ENCODE data around the gene GLTPD2.
A peak's percentile ranks its signal among the peaks of the same experiment; 100 is the strongest.
"Not testable (repeated sequence)": the region's sequence is repeated elsewhere in the genome, so short reads cannot be mapped to it uniquely, and the experiment has no call there.

Gene GLTPD2

DNA sequence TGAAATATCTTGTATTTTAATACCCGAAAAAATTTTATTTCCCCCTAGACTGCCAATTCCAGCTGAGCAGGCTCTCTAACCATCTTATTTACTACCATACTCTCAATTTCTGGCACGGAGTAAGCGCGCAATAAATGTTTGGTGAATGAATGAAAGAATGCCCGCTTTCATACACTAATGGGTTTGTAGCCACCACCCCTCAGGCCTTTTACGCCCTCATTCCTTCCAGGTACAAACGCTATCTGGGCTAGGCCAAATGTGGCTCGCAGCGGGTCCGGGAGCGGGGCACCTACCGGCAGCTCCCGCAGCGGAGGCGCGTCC lies 17.7 kb downstream of the GLTPD2 start:
- no peak for DNase-seq (ENCODE audit: low read depth, low spot score)
- H3K4me3 ChIP-seq (ENCODE audit: low read length), result peak overlapping the region; percentile 64

DNA sequence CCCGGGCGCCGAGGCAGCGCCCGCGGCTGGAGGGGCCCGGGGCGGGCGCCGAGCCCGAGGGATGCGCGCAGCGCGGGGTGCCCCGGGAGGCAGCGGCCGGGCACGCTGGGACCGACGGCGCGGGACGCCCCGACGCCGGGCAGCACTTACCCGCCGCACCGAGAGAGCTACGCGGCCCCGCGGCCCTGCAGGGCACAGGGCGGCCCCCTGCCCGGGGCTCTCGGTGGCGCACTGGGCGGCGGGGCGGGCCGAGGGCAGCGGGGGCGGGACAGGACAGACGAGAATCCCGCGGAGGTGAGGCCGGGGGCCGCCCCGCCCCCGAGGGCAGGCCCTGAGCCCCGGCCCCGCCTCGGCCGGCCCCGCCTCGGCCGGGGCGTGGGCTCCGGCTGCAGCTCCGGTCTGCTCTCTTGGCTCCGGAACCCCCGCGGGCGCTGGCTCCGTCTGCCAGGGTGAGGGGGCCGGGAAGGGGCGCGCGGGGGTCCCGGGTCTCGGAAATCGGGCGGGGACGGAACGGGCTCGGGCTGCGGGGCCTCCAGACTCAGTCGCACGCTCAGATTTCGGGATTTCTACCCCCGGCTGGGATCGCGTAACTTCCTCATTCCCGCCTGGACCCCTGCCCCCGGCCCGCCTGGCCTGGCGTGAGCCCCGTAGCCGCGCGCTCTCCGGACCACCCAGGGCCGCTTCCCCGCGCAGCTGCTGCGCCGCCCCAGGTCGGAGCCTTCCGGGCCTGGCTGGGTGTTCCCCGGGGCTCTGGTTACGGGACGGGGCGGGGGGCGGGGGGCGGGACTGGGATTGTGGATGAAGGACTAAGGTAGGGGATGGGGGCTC lies 18.2 kb downstream of the GLTPD2 start, which contains the start of gene PLD2:
Gene PLD2 (plus strand): TSS at position 376 of the 828 bp plus-strand sequence. CDS start 621 bp downstream, outside the sequence.
- peak within 1 kb of the TSS; percentile 64 for H3K4me3 ChIP-seq (ENCODE audit: low read length)
- DNase-seq (ENCODE audit: low read depth, low spot score), result peak; percentile 64

DNA sequence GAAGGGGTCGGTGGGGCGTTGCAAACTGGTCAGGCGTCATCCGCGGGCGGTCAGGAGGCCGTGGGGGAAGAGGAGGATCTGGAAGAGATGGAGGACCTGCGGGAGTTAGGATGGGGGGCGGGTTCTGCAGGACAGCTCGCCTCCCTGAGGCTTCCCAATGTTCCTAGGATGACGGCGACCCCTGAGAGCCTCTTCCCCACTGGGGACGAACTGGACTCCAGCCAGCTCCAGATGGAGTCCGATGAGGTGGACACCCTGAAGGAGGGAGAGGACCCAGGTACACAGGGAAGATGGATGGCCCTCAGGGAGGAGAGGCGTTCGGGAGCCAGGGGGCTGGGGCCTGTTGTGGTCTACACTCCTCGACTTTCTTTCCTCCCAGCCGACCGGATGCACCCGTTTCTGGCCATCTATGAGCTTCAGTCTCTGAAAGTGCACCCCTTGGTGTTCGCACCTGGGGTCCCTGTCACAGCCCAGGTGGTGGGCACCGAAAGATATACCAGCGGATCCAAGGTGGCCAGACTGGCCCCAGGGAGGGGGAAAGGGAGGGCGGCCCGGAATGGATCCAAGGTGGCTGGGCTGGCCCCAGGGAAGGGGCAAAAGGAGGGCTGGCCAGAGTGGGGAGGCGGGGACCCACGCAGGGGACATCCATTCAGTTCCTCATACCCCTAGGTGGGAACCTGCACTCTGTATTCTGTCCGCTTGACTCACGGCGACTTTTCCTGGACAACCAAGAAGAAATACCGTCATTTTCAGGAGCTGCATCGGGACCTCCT lies 19.0 kb downstream of the GLTPD2 start:
- peak overlapping the region; percentile 59 for H3K4me3 ChIP-seq (ENCODE audit: low read length)
- no peak for DNase-seq (ENCODE audit: low read depth, low spot score)

DNA sequence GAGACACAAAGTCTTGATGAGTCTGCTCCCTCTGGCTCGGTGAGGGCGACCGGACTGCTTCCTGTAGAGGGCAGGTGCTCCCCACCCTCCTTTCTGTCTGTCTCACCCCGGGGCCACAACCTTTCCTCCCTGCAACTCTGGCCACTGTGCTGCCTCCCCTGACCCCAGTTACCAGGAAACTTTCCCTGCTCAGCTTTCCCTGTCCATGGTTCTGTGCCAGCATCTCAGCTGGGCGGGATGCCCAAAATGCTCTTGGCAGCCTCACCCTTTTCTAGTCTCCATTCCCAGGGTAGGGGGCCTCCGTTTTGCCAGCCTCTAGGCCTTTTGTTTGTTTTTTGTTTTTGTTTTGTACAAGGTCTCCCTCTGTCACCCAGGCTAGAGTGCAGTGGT lies 19.6 kb downstream of the GLTPD2 start:
- DNase-seq (ENCODE audit: low read depth, low spot score), result no peak

DNA sequence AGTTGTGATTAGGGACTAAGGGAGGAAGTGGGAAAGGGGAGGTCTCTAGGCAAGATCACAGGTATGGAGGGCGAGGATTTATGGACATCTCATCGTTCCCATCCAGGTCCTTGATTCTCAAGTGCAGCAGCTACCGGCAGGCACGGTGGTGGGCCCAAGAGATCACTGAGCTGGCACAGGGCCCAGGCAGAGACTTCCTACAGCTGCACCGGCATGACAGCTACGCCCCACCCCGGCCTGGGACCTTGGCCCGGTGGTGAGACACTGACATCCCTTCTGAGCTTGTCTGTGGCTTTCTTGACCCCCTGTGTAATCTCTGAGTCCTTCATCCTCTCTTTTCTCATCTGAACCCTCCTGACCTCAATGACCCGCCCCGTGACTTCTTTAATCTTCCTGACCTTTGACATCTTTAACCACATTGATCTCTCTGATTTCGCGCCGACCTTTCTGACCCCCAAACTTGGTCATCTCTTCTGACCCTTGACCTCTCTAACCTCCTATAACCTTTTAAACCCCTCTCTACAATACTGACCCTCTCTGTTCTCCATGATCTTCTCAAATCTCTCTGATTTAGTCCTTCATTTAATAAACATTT lies 22.0 kb downstream of the GLTPD2 start:
- H3K4me3 ChIP-seq (ENCODE audit: low read length), result no peak overlapping the region
- DNase-seq (ENCODE audit: low read depth, low spot score), result no peak

More for the DNA sequence above, 19.6 kb downstream of the GLTPD2 start:
- H3K4me3 ChIP-seq (ENCODE audit: low read length), result no peak overlapping the region

DNA sequence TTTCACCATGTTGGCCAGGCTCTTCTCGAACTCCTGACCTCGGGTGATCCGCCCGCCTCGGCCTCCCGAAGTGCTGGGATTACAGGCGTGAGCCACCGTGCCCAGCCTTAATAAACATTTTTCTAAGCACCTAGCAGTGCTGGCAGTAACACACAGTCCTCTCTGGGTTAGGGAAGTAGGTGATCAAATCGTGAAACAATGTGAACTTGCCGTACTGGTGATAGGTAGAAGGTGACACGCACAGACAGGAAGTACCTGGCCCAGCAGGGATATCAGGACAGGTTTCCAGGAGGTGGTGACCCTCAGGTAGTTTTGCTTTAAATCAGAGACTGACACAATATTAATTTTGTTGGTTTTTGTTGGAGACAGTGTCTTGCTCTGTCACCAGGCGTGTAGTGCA lies 22.7 kb downstream of the GLTPD2 start:
- DNase-seq (ENCODE audit: low read depth, low spot score), result no peak
- H3K4me3 ChIP-seq (ENCODE audit: low read length), result no peak overlapping the region

DNA sequence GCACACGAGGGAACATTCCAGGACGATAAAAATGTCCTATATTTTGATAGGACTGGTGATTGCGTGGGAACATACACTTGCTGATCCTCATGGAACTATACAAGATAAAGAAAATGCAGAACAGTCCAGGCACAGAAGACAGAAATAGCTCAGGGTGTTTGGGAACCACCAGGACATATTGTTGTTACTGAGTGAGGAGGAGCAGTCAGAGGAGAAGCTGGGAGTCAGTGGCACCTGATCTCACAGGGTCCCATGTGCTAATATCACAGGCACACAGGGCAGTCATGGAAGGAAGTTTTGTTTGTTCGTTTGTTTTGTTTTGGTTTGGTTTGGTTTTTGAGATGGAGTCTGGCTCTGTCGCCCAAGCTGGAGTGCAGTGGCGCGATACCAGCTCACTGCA lies 23.9 kb downstream of the GLTPD2 start:
- DNase-seq (ENCODE audit: low read depth, low spot score), result no peak

DNA sequence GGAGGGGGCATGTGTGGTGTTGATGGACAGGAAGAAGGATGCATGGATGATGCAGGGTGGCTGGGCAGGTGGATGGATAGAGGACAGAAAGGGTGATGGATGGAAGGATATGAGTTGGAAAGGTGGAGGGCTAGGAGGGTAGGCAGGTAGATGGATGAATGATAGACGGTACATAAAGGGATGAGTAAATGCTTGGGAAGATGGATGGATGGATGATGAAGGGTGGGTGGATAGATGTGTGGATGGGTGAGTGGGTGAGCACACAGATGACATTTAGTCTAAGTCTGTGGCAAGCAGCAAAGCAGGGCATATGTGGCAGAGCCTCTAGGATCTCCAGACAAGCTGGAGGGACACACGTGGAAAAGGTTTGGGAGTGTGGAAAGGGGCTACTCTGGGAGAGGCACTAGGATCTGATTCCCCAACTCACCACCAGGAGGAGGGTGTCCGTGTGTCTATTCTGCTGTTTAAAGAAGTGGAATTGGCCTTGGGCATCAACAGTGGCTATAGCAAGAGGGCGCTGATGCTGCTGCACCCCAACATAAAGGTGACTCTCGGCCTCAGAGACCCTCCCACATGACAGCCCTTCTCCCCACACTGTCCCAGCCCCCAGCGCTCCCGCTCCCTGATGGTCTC lies 26.4 kb downstream of the GLTPD2 start:
- no peak for DNase-seq (ENCODE audit: low read depth, low spot score)
- H3K4me3 ChIP-seq (ENCODE audit: low read length), result no peak overlapping the region

More for the DNA sequence above, 23.9 kb downstream of the GLTPD2 start:
- no peak overlapping the region for H3K4me3 ChIP-seq (ENCODE audit: low read length)

DNA sequence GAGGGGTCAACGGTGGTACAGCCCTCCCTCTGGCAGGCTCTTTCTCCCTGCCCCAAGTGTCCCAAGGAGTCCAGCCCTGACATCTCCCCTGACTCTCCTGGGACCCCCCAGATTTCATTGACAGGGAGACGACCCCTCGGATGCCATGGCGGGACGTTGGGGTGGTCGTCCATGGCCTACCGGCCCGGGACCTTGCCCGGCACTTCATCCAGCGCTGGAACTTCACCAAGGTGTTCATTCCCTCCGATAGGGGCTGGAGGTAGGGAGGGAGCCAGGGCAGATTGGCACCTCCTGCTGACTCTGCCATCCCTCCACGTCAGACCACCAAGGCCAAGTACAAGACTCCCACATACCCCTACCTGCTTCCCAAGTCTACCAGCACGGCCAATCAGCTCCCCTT lies 28.1 kb downstream of the GLTPD2 start:
- DNase-seq (ENCODE audit: low read depth, low spot score), result no peak
- H3K4me3 ChIP-seq (ENCODE audit: low read length), result no peak overlapping the region

DNA sequence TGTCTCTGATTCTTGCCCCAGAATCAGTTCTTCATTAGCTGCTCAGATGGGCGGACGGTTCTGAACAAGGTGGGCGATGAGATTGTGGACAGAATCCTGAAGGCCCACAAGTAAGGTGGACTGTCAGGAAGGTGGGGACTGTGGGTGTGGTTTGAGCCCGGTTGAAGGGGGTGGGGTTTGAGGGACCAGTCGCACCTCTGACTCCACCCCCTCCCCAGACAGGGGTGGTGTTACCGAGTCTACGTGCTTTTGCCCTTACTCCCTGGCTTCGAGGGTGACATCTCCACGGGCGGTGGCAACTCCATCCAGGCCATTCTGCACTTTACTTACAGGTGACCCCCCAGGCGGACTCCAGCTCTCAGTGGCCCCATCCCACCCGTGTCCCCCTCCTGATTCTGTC lies 29.5 kb downstream of the GLTPD2 start:
- no peak for DNase-seq (ENCODE audit: low read depth, low spot score)
- H3K4me3 ChIP-seq (ENCODE audit: low read length), result no peak overlapping the region

DNA sequence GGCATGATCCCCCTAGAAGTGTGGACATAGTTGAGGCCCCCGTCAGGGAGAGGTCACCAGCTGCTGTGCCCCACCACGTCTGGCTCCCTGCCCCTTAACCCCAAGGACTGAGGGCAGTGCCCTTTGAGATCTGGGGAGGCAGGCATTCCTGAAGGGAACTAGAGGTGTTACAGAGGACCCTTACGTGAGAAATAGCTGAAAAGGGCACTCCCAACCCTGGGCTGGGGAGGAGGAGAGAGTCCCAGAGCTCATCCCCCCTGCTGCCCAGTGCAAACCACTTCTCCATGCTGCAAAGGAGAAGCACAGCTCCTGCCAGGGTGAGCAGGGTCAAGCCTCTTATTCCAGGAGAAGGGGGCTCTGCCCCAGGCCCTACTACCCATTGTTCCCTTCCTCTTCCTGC lies 34.1 kb downstream of the GLTPD2 start:
- DNase-seq (ENCODE audit: low read depth, low spot score), result no peak
- no peak overlapping the region for H3K4me3 ChIP-seq (ENCODE audit: low read length)

DNA sequence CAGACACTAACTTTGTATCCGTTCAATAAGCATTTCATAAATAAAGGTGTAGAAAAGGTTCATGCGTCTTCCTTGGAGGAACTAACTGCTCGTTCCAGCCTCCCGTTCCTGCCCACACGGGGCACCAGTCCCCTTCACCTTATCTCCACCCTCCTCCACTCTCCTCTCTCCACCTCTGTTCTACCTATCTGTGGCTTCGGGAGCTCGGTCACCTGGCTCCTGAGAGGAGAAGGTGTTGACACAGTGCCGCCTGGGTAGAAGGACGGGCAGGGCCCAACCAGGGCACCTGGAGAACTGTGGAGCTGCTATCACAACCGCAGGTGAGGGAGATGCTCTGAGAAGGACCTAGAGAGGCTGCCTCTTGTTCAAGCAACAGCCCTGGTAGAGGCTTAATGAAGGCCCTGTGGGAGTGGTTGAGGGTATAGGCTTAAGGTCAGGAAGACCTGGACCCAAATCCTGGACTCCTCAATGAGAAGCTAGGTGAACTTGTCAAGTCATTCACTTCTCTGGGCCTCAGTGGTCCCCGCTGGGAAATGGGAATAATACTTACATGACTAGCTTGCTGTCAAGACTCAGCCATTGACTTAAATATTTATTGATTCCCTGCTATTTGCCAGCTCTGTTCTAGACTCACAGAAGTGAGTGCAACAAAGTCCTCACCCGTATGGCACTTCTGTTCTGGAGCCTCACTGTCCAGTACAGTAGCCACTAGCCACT lies 34.8 kb downstream of the GLTPD2 start:
- no peak for DNase-seq (ENCODE audit: low read depth, low spot score)

DNA sequence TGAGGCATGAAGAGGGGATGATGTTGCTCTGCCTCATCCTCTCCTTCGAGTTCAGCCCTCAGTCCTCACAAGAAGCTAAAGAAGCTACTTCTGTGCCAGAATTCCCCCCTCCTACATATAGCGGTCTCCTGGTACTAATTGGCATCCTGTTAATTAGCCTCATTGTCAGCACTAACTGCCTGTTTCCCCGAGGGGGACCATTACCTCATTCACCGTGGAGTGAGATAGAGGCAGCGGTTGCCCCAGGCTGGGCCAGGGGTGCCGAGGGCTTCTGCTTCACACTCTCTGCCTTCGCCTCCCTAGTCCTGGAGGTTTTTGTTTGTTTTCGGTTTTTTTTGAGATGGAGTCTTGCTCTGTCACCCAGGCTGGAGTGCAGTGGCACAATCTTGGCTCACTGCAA lies 38.6 kb downstream of the GLTPD2 start:
- no peak overlapping the region for H3K4me3 ChIP-seq (ENCODE audit: low read length)
- no peak for DNase-seq (ENCODE audit: low read depth, low spot score)

More for the DNA sequence above, 34.8 kb downstream of the GLTPD2 start:
- no peak overlapping the region for H3K4me3 ChIP-seq (ENCODE audit: low read length)

DNA sequence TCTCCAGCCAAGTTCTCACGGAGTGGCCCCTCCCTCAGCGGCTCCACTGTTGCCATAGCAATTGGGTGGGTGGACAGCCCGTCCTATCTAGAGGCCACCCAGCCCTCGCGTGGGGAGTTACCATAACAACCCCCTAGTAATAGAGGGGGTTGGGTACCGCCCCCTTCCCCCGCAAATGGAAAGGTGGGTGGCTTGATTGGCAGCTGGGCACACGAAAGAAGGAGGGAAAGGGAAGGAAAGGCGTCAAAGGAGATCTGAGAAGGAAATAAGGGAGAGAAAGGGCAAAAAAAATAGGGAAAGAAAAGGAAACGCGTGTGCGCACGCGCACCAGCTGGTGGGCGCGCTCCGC lies 44.0 kb downstream of the GLTPD2 start:
- peak overlapping the region; percentile 56 for H3K4me3 ChIP-seq (ENCODE audit: low read length)
- not testable (repeated sequence) for DNase-seq (ENCODE audit: low read depth, low spot score)

DNA sequence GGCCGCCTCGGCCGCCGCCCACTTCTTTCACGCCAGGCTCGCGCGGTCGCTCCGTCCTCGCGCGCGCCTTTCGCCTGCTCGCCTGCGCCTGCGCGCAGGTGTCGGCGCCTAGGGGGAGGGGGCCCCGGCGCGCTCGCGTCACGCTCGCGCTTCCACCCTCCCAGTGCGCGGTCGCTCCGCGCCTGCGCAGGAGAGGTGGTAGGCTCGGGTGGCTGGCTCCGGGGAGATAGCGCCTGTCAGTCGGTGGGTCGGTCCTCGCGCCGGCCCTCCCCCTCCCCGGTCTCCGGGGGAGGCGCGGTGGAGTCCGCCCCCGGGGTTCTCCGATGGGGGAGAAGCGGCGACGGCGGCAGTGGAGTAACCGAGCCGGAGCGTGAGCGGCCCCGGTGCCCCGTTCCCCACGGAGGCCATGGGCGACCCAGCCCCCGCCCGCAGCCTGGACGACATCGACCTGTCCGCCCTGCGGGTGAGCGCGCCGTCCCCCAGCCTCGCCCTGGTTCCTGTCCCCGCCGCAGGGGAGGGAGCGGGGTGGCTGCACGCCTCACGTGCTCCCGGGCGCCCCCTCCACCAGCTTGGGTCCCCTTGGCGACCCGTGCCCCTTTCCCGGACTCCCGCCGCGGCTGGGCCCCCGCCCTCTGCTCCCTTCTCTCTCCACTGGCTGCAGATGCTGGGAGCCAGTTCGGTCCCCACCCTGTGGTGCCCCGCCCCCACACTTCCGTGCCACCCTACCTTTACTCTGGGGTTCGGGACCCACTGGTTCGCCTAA lies 44.6 kb downstream of the GLTPD2 start, which contains the start of gene MINK1:
Gene MINK1 (plus strand): TSS at position 163 of the 763 bp plus-strand sequence. CDS start 244 bp downstream, at position 407.
- peak; percentile 89 for DNase-seq (ENCODE audit: low read depth, low spot score)
- H3K4me3 ChIP-seq (ENCODE audit: low read length), result peak within 1 kb of the TSS; percentile 56

DNA sequence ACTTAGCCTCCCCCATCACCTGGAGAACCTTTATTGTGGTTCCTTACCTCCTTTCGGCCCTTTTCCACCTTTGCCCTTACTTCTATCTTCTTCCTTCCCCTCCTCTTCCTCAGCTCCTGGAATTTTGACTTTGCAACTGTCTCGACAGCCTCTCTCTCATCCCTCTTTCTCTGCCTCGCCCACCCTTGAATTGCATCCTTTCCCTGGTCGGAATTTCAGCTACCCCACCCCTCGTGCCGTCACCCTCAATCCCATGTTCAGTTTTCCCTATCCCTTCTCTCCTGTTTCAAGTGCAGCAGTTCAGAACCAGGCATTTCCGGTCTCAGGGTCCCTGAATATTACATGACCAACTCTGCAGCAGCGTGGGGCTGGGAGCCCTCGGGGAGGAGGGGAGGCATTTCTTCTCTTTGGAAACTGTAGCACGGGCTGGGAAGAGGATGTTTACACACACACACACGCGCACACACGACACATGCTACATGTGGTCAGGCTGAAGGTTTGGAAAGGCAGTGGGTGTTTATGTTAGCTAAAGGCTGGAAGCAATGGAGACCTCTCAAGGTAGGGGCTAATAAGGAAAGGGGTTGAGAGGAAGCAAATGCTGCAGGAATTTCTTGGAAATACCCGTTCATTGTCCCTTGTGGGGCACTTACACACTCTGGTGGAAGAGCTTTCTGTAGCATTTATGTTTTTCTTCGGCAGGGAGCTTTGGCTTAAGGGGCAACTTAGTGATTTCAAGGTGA lies 45.3 kb downstream of the GLTPD2 start:
- DNase-seq (ENCODE audit: low read depth, low spot score), result no peak
- peak overlapping the region; percentile 56 for H3K4me3 ChIP-seq (ENCODE audit: low read length)

DNA sequence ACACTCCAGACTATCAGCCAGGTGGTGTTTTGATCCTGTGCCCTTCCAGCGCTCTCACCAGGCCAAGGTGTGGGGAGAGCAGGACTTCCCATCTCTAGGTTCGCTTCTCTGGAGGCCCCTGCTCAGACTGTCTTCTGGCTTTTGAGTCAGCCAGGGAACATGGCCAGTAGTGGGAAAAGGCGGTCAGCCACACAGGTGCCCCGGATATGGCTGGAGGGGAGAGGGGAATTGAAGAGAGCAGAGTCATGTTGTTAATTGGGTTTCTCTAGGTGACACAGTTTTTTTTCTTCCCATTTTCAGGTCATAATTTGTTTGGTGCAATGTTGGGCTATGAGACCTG lies 45.9 kb downstream of the GLTPD2 start:
- no peak for DNase-seq (ENCODE audit: low read depth, low spot score)
- H3K4me3 ChIP-seq (ENCODE audit: low read length), result no peak overlapping the region

DNA sequence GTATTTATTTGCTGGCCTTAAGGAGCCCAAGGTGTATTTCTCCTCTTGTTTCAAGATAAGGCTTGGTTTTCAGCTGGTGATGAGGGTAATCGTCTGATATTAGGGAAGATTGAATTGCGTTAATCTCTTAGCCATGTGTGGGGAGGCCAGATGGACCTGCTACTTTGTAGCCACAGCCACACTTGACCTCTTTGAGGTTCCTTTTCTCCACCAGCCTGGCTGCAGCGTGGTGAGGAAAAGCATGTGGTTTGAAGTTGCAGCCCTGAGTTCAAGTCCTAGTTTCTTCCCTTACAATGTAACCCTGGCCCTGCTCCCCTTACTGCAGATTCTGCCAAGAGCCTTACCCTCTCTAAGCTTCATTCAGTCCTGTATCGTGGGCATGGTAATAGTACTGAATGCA lies 47.5 kb downstream of the GLTPD2 start:
- no peak for DNase-seq (ENCODE audit: low read depth, low spot score)
- H3K4me3 ChIP-seq (ENCODE audit: low read length), result no peak overlapping the region
